Loucy (cell line): Measurements from ENCODE around the gene MICAL3.
A peak's percentile ranks its signal among the peaks of the same experiment; 100 is the strongest.

Experiments used
- H2AFZ ChIP-seq: fragments of 200-600 bp; sonication (generic); 2 replicates; pipeline ENCODE4 v1.6.0; 2016; ENCODE audit warnings: antibody characterized with exemption, mild to moderate bottlenecking, low read length, moderate library complexity
- H3F3A ChIP-seq: fragments of 200-600 bp; 2 replicates; pipeline ENCODE4 v1.6.0; 2016; ENCODE audit warnings: antibody characterized with exemption, low read depth, mild to moderate bottlenecking
- H3K27me3 ChIP-seq: fragments of 200-600 bp; sonication (generic); 2 replicates; pipeline ENCODE4 v1.6.1; 2014; ENCODE audit warnings: low read length, mild to moderate bottlenecking; ENCODE audit not compliant: insufficient read depth, poor library complexity, severe bottlenecking
- H3K36me3 ChIP-seq: fragments of 200-600 bp; sonication (generic); 2 replicates; pipeline ENCODE4 v1.6.1; 2016; ENCODE audit warnings: low read length; ENCODE audit not compliant: insufficient read depth
- H3K4me1 ChIP-seq: fragments of 200-600 bp; sonication (generic); 2 replicates; pipeline ENCODE4 v1.5.1; 2014; ENCODE audit warnings: low read length, mild to moderate bottlenecking; ENCODE audit not compliant: insufficient read depth, poor library complexity, severe bottlenecking
- H3K4me2 ChIP-seq: fragments of 200-600 bp; sonication (generic); 2 replicates; pipeline ENCODE4 v1.6.0; 2014; ENCODE audit warnings: antibody characterized with exemption, low read length, low read depth, mild to moderate bottlenecking; ENCODE audit not compliant: poor library complexity, severe bottlenecking
- H3K4me3 ChIP-seq: fragments of 200-600 bp; sonication (generic); 2 replicates; pipeline ENCODE4 v1.5.1; 2014; ENCODE audit warnings: low read length, mild to moderate bottlenecking, mixed read lengths; ENCODE audit not compliant: poor library complexity, severe bottlenecking
- H3K79me2 ChIP-seq: fragments of 200-600 bp; sonication (generic); 2 replicates; pipeline ENCODE4 v1.6.1; 2014; ENCODE audit warnings: low read length; ENCODE audit not compliant: insufficient read depth
- H3K9ac ChIP-seq: fragments of 200-600 bp; sonication (generic); 2 replicates; pipeline ENCODE4 v1.6.0; 2014; ENCODE audit warnings: mild to moderate bottlenecking, low read depth, low read length, moderate library complexity; ENCODE audit not compliant: poor library complexity, severe bottlenecking
- H3K9me2 ChIP-seq: fragments of 200-600 bp; sonication (generic); replicated peaks from 2 replicates; pipeline ENCODE4 v1.6.1; 2016; ENCODE audit warnings: low read depth, low read length, mixed read lengths
- H3K9me3 ChIP-seq: fragments of 200-600 bp; sonication (generic); 2 replicates; pipeline ENCODE4 v1.6.1; 2014; ENCODE audit warnings: mild to moderate bottlenecking, antibody characterized with exemption, low read length, low read depth; ENCODE audit not compliant: insufficient read depth
- H4K20me1 ChIP-seq: fragments of 200-600 bp; sonication (generic); 2 replicates; pipeline ENCODE4 v1.6.0; 2014; ENCODE audit warnings: antibody characterized with exemption, low read length, mild to moderate bottlenecking; ENCODE audit not compliant: insufficient read depth, poor library complexity, severe bottlenecking
- EZH2phosphoT487 ChIP-seq: fragments of 200-600 bp; IDR thresholded peaks from 2 replicates; pipeline ENCODE4 v1.6.1; 2018; ENCODE audit warnings: antibody characterized with exemption, mild to moderate bottlenecking, moderate library complexity, borderline replicate concordance
- TF ChIP-seq, protein P1 (sequence below): fragments of 200-600 bp; sonication (generic); conservative IDR thresholded peaks from 2 replicates; pipeline ENCODE4 v1.5.1; 2014; ENCODE audit warnings: mild to moderate bottlenecking, antibody characterized with exemption, low read length

Gene MICAL3

GRCh38 chr22:17919276-17920144 is 104.9 kb downstream of the MICAL3 start:
- TF ChIP-seq, protein P1, sequence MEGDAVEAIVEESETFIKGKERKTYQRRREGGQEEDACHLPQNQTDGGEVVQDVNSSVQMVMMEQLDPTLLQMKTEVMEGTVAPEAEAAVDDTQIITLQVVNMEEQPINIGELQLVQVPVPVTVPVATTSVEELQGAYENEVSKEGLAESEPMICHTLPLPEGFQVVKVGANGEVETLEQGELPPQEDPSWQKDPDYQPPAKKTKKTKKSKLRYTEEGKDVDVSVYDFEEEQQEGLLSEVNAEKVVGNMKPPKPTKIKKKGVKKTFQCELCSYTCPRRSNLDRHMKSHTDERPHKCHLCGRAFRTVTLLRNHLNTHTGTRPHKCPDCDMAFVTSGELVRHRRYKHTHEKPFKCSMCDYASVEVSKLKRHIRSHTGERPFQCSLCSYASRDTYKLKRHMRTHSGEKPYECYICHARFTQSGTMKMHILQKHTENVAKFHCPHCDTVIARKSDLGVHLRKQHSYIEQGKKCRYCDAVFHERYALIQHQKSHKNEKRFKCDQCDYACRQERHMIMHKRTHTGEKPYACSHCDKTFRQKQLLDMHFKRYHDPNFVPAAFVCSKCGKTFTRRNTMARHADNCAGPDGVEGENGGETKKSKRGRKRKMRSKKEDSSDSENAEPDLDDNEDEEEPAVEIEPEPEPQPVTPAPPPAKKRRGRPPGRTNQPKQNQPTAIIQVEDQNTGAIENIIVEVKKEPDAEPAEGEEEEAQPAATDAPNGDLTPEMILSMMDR, result no peak
- no peak for TF ChIP-seq EZH2phosphoT487
- peaks cover 95% of the 10 kb centered on the region for H3K79me2 ChIP-seq

DNA sequence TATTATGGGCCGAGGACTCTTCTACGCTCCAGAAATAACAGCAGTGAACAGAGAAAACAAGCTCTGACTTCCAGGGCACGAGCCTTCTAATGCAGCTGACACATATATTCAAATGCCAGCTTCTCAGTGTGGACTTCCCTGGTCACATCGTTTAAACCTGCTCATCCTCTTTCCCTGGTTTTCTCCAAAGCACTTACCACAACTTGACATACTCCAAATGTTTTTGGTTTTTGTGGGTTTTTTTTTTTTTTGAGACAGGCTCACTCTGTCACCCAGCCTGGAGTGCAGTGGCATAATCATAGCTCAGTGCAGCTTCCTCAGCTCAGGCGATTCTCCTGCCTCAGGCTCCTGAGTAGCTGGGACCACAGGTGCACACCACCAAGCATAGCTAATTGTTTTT is 105.5 kb downstream of the MICAL3 start:
- no peaks in the 10 kb centered on the region for H3K36me3 ChIP-seq
- H3K9me3 ChIP-seq, result no peaks in the 10 kb centered on the region
- H3K27me3 ChIP-seq, result no peaks in the 10 kb centered on the region
- no peak overlapping the region for H3K9ac ChIP-seq
- H3K4me3 ChIP-seq, result no peak overlapping the region
- peaks cover 17% of the 10 kb centered on the region for H4K20me1 ChIP-seq
- peaks cover 93% of the 10 kb centered on the region for H3K79me2 ChIP-seq
- H2AFZ ChIP-seq, result no peak overlapping the region
- no peak overlapping the region for H3K4me2 ChIP-seq
- H3K9me2 ChIP-seq, result no peaks in the 10 kb centered on the region
- peaks cover 17% of the 10 kb centered on the region for H3K4me1 ChIP-seq
- TF ChIP-seq, protein P1, result no peak
- TF ChIP-seq EZH2phosphoT487, result no peak
- H3F3A ChIP-seq, result no peaks in the 10 kb centered on the region

More at GRCh38 chr22:17919276-17920144, 104.9 kb downstream of the MICAL3 start:
- Histone ChIP-seq H3F3A (no peaks in the 10 kb centered on the region), H3K36me3 (no peaks in the 10 kb centered on the region), H3K9me2 (no peaks in the 10 kb centered on the region), H3K9me3 (no peaks in the 10 kb centered on the region), H2AFZ (no peak overlapping the region), H3K9ac (no peak overlapping the region), H3K4me2 (no peak overlapping the region), H3K4me3 (no peak overlapping the region), H3K4me1 (peaks cover 17% of the 10 kb centered on the region), H3K27me3 (no peaks in the 10 kb centered on the region), H4K20me1 (peaks cover 18% of the 10 kb centered on the region)

DNA sequence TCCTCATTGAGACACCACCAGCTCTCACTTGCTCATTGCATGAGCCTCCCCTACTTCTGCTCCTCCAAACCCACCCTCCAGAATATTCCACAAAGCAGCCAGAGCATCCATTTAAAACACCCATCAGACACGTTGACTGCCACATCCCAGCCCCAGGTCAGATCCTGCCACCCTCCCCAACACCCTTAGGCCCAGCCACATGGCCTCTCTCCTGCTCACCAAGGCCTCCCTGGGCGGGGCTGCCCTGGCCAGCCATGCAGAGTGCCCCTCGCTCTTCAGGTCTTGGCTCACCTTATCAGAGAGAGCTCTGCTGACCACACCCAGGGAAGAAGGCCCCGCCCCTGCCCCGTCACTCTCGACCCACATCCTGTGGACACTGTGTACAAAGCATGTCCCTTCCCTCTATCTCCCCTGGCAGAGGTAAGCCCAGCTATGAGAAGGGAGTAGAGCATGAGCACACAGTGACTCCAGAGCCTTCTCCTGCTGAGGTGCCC is 106.8 kb downstream of the MICAL3 start:
- H4K20me1 ChIP-seq, result peaks cover 18% of the 10 kb centered on the region
- H3K9me3 ChIP-seq, result no peaks in the 10 kb centered on the region
- H3K9ac ChIP-seq, result peak overlapping the region; percentile 25
- H3K9me2 ChIP-seq, result no peaks in the 10 kb centered on the region
- no peak overlapping the region for H2AFZ ChIP-seq
- no peaks in the 10 kb centered on the region for H3K27me3 ChIP-seq
- H3K4me2 ChIP-seq, result peak overlapping the region; percentile 31
- TF ChIP-seq, protein P1, result no peak
- no peak for TF ChIP-seq EZH2phosphoT487
- no peak overlapping the region for H3K4me3 ChIP-seq
- no peaks in the 10 kb centered on the region for H3K36me3 ChIP-seq
- peaks cover 94% of the 10 kb centered on the region for H3K79me2 ChIP-seq
- peaks cover 17% of the 10 kb centered on the region for H3K4me1 ChIP-seq
- no peaks in the 10 kb centered on the region for H3F3A ChIP-seq
